GM13977 (cell line): Measurements from ENCODE around the gene PRMT7.

Experiments
- DNase-seq: peaks from one replicate; pipeline ENCODE4 v3.0.0; 2012; ENCODE audit warnings: low spot score
- in situ Hi-C: fragments of 300-500 bp; cut with MboI; formaldehyde crosslinking; loops from one replicate; pipeline ENCODE4 v1.12.0; 2022; ENCODE audit warnings: low sequenced_read_pairs, low pct_unique_long_range_greater_than_20kb, mixed read lengths, inconsistent platforms; ENCODE audit not compliant: unreplicated experiment
- TF ChIP-seq, protein P1 (sequence below): IDR thresholded peaks from 2 replicates; pipeline ENCODE4 v1.5.1; 2012; ENCODE audit warnings: mild to moderate bottlenecking, control low read depth; ENCODE audit not compliant: insufficient read depth; ENCODE audit errors: extremely low read depth, missing control alignments

PRMT7 gene

DNA sequence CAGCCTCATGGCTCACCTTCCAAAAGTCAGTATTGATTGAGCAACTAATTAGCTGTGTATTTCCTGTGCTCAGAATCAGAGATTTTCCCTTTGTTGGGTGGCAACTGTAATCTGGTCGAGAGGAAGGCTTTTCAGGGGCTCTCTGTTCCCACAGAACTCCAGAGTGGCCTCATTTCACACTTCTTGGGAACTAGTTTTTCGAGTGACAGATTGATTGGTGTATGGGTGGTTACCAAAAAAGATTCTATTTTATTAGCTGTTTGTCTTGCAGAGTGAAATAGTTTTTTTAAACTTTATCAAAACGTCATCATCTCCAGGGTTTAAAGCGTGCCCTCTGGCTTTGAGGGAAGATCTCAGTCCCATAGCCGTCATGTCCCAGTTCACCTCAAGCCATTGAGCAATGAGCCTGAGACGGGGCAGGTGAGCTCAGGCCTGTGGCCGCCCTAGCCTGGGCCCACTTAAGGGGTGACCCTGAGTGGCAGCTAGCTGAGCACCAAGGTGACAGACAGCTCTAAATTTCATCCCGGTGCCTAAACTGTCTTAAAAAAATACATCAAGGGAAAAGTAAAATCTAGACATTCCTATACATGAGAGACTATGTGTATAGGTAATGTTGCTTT is 84.5 kb downstream of the PRMT7 start:
- in situ Hi-C loops = no loop called here
- DNase-seq = no peak
- TF ChIP-seq, protein P1, sequence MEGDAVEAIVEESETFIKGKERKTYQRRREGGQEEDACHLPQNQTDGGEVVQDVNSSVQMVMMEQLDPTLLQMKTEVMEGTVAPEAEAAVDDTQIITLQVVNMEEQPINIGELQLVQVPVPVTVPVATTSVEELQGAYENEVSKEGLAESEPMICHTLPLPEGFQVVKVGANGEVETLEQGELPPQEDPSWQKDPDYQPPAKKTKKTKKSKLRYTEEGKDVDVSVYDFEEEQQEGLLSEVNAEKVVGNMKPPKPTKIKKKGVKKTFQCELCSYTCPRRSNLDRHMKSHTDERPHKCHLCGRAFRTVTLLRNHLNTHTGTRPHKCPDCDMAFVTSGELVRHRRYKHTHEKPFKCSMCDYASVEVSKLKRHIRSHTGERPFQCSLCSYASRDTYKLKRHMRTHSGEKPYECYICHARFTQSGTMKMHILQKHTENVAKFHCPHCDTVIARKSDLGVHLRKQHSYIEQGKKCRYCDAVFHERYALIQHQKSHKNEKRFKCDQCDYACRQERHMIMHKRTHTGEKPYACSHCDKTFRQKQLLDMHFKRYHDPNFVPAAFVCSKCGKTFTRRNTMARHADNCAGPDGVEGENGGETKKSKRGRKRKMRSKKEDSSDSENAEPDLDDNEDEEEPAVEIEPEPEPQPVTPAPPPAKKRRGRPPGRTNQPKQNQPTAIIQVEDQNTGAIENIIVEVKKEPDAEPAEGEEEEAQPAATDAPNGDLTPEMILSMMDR = no peak

GRCh38 chr16:68395815-68396214 is 85.0 kb downstream of the PRMT7 start:
- TF ChIP-seq, protein P1 = no peak
- no peak for DNase-seq
- in situ Hi-C loops = no loop called here

- in situ Hi-C loops = no loop called here
- TF ChIP-seq, protein P1 = peak; percentile 53
- no peak for DNase-seq
Observed at GRCh38 chr16:68396481-68396880, 85.7 kb downstream of the PRMT7 start.

GRCh38 chr16:68397710-68398201 is 86.9 kb downstream of the PRMT7 start:
- TF ChIP-seq, protein P1 = no peak
- in situ Hi-C loops = no loop called here
- DNase-seq = no peak

DNA sequence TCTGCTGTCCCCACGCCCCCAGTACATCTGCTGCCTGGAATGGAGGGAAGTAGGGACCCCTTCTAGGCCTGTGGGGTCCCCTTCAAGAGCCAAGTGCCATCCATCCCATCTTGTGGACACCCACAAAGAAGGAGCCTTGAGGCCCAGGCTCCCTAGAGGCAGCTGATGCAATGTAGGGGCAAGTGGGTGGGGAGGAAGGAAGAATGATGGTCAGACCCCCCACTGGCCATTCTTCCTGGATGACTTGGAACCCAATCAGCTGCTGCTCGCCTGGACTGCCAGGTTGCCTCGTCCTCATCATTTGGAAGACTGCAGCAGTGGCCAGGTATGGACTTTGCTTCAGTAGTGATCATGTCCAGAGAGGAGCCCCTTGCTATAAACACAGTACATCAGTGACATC is 88.6 kb downstream of the PRMT7 start:
- TF ChIP-seq, protein P1 = no peak
- in situ Hi-C loops = no loop called here
- DNase-seq = no peak

- TF ChIP-seq, protein P1 = no peak
- in situ Hi-C loops = no loop called here
- DNase-seq = no peak
Observed at GRCh38 chr16:68400083-68400923, 89.5 kb downstream of the PRMT7 start.
